ENCODE results near the gene RTTN. TPM values are rescaled to one million over a fixed set of nuclear protein-coding genes. Genes with fewer than 3 reads are reported as not detected.

Gene RTTN
- polyA plus RNA-seq, 1 of the 3 experiments (the other 2 are of a cell fraction), result 4.7 TPM

GRCh38 chr18:69985239-69985638, 220.2 kb downstream of the RTTN start:
- WGBS (ENCODE audit: low lambda C conversion rate), result 90% methylated on average over 2 of the region's 4 CpGs
- H3K9me2 ChIP-seq, result no peaks in the 10 kb centered on the region
- no peaks in the 10 kb centered on the region for H3K79me2 ChIP-seq (ENCODE audit: insufficient read depth)
- H3K36me3 ChIP-seq (replicated peaks in 1 of 2; ENCODE audit: control insufficient read depth in 1 of 2, insufficient read depth in 2 of 2, low read length in 1 of 2), result peaks cover 0 to 12% of the 10 kb centered on the region in 2 experiments
- H3K4me3 ChIP-seq (ENCODE audit: low read depth in 2 of 2, low read length in 1 of 2), result no peak overlapping the region
- no peak overlapping the region for H3K27ac ChIP-seq (ENCODE audit: low read depth in 2 of 2, low read length in 1 of 2)
- no peak overlapping the region for H2AFZ ChIP-seq (ENCODE audit: low read depth)
- TF ChIP-seq EZH2phosphoT487 (IDR thresholded peaks at IDR 0.05; ENCODE audit: borderline replicate concordance, low read depth), result no peak
- no peak for TF ChIP-seq MEF2A (IDR thresholded peaks at IDR 0.05; ENCODE audit: borderline replicate concordance, low read depth)
- TF ChIP-seq SMC3 (IDR thresholded peaks at IDR 0.05; ENCODE audit: low read depth, low read length), result no peak
- no peak for TF ChIP-seq RCOR1 (IDR thresholded peaks at IDR 0.05; ENCODE audit: low read length)
- no peak for TF ChIP-seq YY1 (IDR thresholded peaks at IDR 0.05; ENCODE audit: low read depth)
- TF ChIP-seq POLR2AphosphoS5 (IDR thresholded peaks at IDR 0.05; ENCODE audit: low read depth, low read length), result no peak
- no peak for TF ChIP-seq TAF1 (IDR thresholded peaks at IDR 0.05; ENCODE audit: borderline replicate concordance, low read depth, low read length)
- TF ChIP-seq FOSL2 (IDR thresholded peaks at IDR 0.05; ENCODE audit: borderline replicate concordance, low read depth), result no peak
- no peak for TF ChIP-seq RXRA (IDR thresholded peaks at IDR 0.05; ENCODE audit: borderline replicate concordance, low read depth)
- TF ChIP-seq TEAD4 (IDR thresholded peaks at IDR 0.05; ENCODE audit: borderline replicate concordance, insufficient read depth), result no peak
- TF ChIP-seq NFIC (IDR thresholded peaks at IDR 0.05; ENCODE audit: borderline replicate concordance), result no peak
- no peak for TF ChIP-seq CTCF (IDR thresholded peaks at IDR 0.05)
- TF ChIP-seq RFX5 (IDR thresholded peaks at IDR 0.05; ENCODE audit: low read length), result no peak
- no peak overlapping the region for H3K4me2 ChIP-seq
- no peak overlapping the region for H3K9ac ChIP-seq
- POLR2A ChIA-PET, result no interaction called here
- H3K9me3 ChIP-seq, result no peaks in the 10 kb centered on the region
- no peaks in the 10 kb centered on the region for H3F3A ChIP-seq (replicated peaks; ENCODE audit: insufficient read depth)
- H4K20me1 ChIP-seq (ENCODE audit: insufficient read depth), result no peaks in the 10 kb centered on the region
- peaks cover 0 to 3% of the 10 kb centered on the region in 2 experiments; a peak in 2 of 4 replicates for H3K4me1 ChIP-seq (ENCODE audit: control insufficient read depth in 1 of 2, insufficient read depth in 2 of 2, low read depth in 1 of 2, low read length in 1 of 2)
- CTCF ChIA-PET, result interaction anchor here (0.8 kb wide), 1 partner anchor 12 kb away, joined by 4 read pairs; no protein-coding TSS in a partner anchor
- no peak for DNase-seq
- H3K27me3 ChIP-seq (ENCODE audit: insufficient read depth), result no peaks in the 10 kb centered on the region

GRCh38 chr18:69982417-69982816, 223.1 kb downstream of the RTTN start:
- Histone ChIP-seq H3K4me3 (ENCODE audit: low read depth in 2 of 2, low read length in 1 of 2) (no peak overlapping the region), H2AFZ (ENCODE audit: low read depth) (no peak overlapping the region), H3K9ac (no peak overlapping the region), H3K9me2 (no peaks in the 10 kb centered on the region), H3K9me3 (no peaks in the 10 kb centered on the region), H3K27ac (ENCODE audit: low read depth in 2 of 2, low read length in 1 of 2) (no peak overlapping the region), H3K4me2 (no peak overlapping the region), H3K27me3 (ENCODE audit: insufficient read depth) (no peaks in the 10 kb centered on the region), H4K20me1 (ENCODE audit: insufficient read depth) (no peaks in the 10 kb centered on the region), H3K36me3 (replicated peaks in 1 of 2; ENCODE audit: control insufficient read depth in 1 of 2, insufficient read depth in 2 of 2, low read length in 1 of 2) (peaks cover 0 to 3% of the 10 kb centered on the region in 2 experiments), H3F3A (replicated peaks; ENCODE audit: insufficient read depth) (no peaks in the 10 kb centered on the region), H3K4me1 (ENCODE audit: control insufficient read depth in 1 of 2, insufficient read depth in 2 of 2, low read depth in 1 of 2, low read length in 1 of 2) (peaks cover 0 to 6% of the 10 kb centered on the region in 2 experiments; a peak in 2 of 4 replicates), H3K79me2 (ENCODE audit: insufficient read depth) (no peaks in the 10 kb centered on the region)
- TF ChIP-seq FOSL2 (IDR thresholded peaks at IDR 0.05; ENCODE audit: borderline replicate concordance, low read depth), result no peak
- TF ChIP-seq USF2 (IDR thresholded peaks at IDR 0.05; ENCODE audit: borderline replicate concordance, low read depth, low read length), result no peak
- no peak for TF ChIP-seq TAF1 (IDR thresholded peaks at IDR 0.05; ENCODE audit: borderline replicate concordance, low read depth, low read length)
- no peak for TF ChIP-seq MEF2A (IDR thresholded peaks at IDR 0.05; ENCODE audit: borderline replicate concordance, low read depth)
- TF ChIP-seq IRF3 (IDR thresholded peaks at IDR 0.05; ENCODE audit: low read depth, low read length), result no peak
- 96% methylated on average over 4 of the region's 4 CpGs for WGBS (ENCODE audit: low lambda C conversion rate)
- ChIA-PET POLR2A (no interaction called here), CTCF (no interaction called here)
- DNase-seq, result no peak

Data from SK-N-SH (cell line).